GM04504 (cell line): Measurements from ENCODE around the gene QSOX1.

ENCODE experiments used
- DNase-seq: peaks from one replicate; pipeline ENCODE4 v3.0.0-alpha.2; 2012; ENCODE audit warnings: low read depth

QSOX1 gene

GRCh38 chr1:180217006-180217405 is 62.3 kb downstream of the QSOX1 start:
- DNase-seq: no peak

- DNase-seq: no peak
Observed at GRCh38 chr1:180218806-180219765, 64.4 kb downstream of the QSOX1 start.

GRCh38 chr1:180219776-180220175 is 65.1 kb downstream of the QSOX1 start:
- DNase-seq: no peak

GRCh38 chr1:180221462-180221861 is 66.8 kb downstream of the QSOX1 start:
- DNase-seq: peak; percentile 62

- DNase-seq: no peak
Observed at GRCh38 chr1:180224902-180225301, 70.2 kb downstream of the QSOX1 start.

- DNase-seq: no peak
Observed at GRCh38 chr1:180225403-180225802, 70.7 kb downstream of the QSOX1 start.

- no peak for DNase-seq
Observed at GRCh38 chr1:180227861-180228647, 73.4 kb downstream of the QSOX1 start.

GRCh38 chr1:180228648-180229482 is 74.2 kb downstream of the QSOX1 start:
- no peak for DNase-seq

GRCh38 chr1:180229483-180230415 is 75.1 kb downstream of the QSOX1 start, which contains the start of gene LHX4:
TSS of gene LHX4 (plus strand) at chr1:180230264. CDS start at chr1:180230530, 266 bp downstream.
- no peak for DNase-seq

- DNase-seq: no peak
Observed at GRCh38 chr1:180230416-180230790, 75.7 kb downstream of the QSOX1 start.

GRCh38 chr1:180230791-180231505 is 76.3 kb downstream of the QSOX1 start:
- no peak for DNase-seq

GRCh38 chr1:180231506-180231921 is 76.8 kb downstream of the QSOX1 start:
- DNase-seq: no peak

- DNase-seq: no peak
Observed at GRCh38 chr1:180231936-180232335, 77.3 kb downstream of the QSOX1 start.

- no peak for DNase-seq
Observed at GRCh38 chr1:180232521-180233043, 77.9 kb downstream of the QSOX1 start.

- DNase-seq: no peak
Observed at GRCh38 chr1:180233191-180234011, 78.7 kb downstream of the QSOX1 start.

GRCh38 chr1:180234369-180235076 is 79.9 kb downstream of the QSOX1 start:
- no peak for DNase-seq

GRCh38 chr1:180235077-180235501 is 80.4 kb downstream of the QSOX1 start:
- DNase-seq: no peak

- DNase-seq: no peak
Observed at GRCh38 chr1:180235502-180236239, 81.0 kb downstream of the QSOX1 start.
